HepG2 (cell line): ENCODE data around the gene NYNRIN. TPM values are rescaled to one million over a fixed set of nuclear protein-coding genes. Genes with fewer than 3 reads are reported as not detected.

Source experiments
- DPF2 ChIP-seq: sonication (generic); formaldehyde crosslinking; IDR thresholded peaks from 2 replicates; pipeline ENCODE4 v1.4.0; 2020; ENCODE audit warnings: mild to moderate bottlenecking, low read depth, missing genetic modification reagents, borderline replicate concordance
- FOXK2 ChIP-seq: fragments of 450-650 bp; IDR thresholded peaks from 2 replicates; pipeline ENCODE4 v1.6.1; 2016
- HNF4G ChIP-seq, 2 experiments: sonication (generic) in 1 of 2; formaldehyde crosslinking in 1 of 2; IDR thresholded peaks; 2 replicates each; pipeline versions ENCODE4 v1.4.0 to v1.6.1; 2011 to 2020; ENCODE audit warnings: borderline replicate concordance in 2 of 2, low read depth in 2 of 2, mild to moderate bottlenecking in 2 of 2, low read length in 1 of 2, missing genetic modification reagents in 1 of 2, moderate library complexity in 1 of 2
- HOXA3 ChIP-seq: sonication (generic); formaldehyde crosslinking; IDR thresholded peaks from 2 replicates; pipeline ENCODE4 v1.5.0; 2020; ENCODE audit warnings: missing genetic modification reagents
- MIER2 ChIP-seq: IDR thresholded peaks from 2 replicates; pipeline ENCODE4 v1.6.1; 2016; ENCODE audit warnings: missing biosample characterization, missing genetic modification reagents
- SAFB2 ChIP-seq: sonication (generic); formaldehyde crosslinking; IDR thresholded peaks from 2 replicates; pipeline ENCODE4 v1.5.1; 2020; ENCODE audit warnings: missing genetic modification reagents, low read depth, mild to moderate bottlenecking, borderline replicate concordance
- TGIF2 ChIP-seq: IDR thresholded peaks from 2 replicates; pipeline ENCODE4 v1.6.1; 2016; ENCODE audit warnings: control low read depth, missing compliant biosample characterization
- ZFP82 ChIP-seq: sonication (generic); formaldehyde crosslinking; IDR thresholded peaks from 2 replicates; pipeline ENCODE4 v1.5.1; 2020; ENCODE audit warnings: mild to moderate bottlenecking, missing genetic modification reagents, borderline replicate concordance
- ZKSCAN8 ChIP-seq: IDR thresholded peaks from 2 replicates; pipeline ENCODE4 v1.6.1; 2016; ENCODE audit warnings: borderline replicate concordance, missing genetic modification reagents, missing compliant biosample characterization
- ZNF331 ChIP-seq: sonication (generic); formaldehyde crosslinking; IDR thresholded peaks from 2 replicates; pipeline ENCODE4 v1.4.0; 2020; ENCODE audit warnings: missing genetic modification reagents
- ZNF589 ChIP-seq: sonication (generic); formaldehyde crosslinking; conservative IDR thresholded peaks from 2 replicates; pipeline ENCODE4 v1.8.0; 2022; ENCODE audit warnings: mild to moderate bottlenecking, moderate library complexity, missing genetic modification reagents
- ZNF652 ChIP-seq: IDR thresholded peaks from 2 replicates; pipeline ENCODE4 v1.6.1; 2016; ENCODE audit warnings: low read depth, borderline replicate concordance
- ZSCAN12 ChIP-seq: sonication (generic); formaldehyde crosslinking; IDR thresholded peaks from 2 replicates; pipeline ENCODE4 v1.9.0; 2021; ENCODE audit warnings: mild to moderate bottlenecking, missing genetic modification reagents
- polyA plus RNA-seq, 8 experiments: library from polyadenylated mRNA; depleted of rRNA in 3 of 8; stranded (reverse) in 7 of 8; unstranded in 1 of 8; fragments of >200 nt; fragmentation: Illumina TruSeq in 4 of 8; extraction: Trizol in 4 of 8; gene quantifications; 2 replicates each; pipeline versions ENCODE4 v1.2.1 to v1.2.3, GENCODE V29; 2011 to 2016; ENCODE audit warnings: low read depth in 4 of 8, missing spikeins in 1 of 8, mixed read lengths in 1 of 8; ENCODE audit not compliant: insufficient read depth in 1 of 8
- total RNA-seq, 5 experiments: library from RNA; depleted of rRNA; stranded (reverse); fragments of >200 nt; fragmentation: Illumina TruSeq; extraction: Trizol; gene quantifications; 2 replicates each; pipeline ENCODE4 v1.2.3, GENCODE V29; 2016; ENCODE audit warnings: low read depth in 1 of 5
- TF ChIP-seq, protein P1 (sequence below): sonication (generic); formaldehyde crosslinking; IDR thresholded peaks from 2 replicates; pipeline ENCODE4 v1.5.0; 2020; ENCODE audit warnings: mild to moderate bottlenecking, missing genetic modification reagents, borderline replicate concordance
- TF ChIP-seq, protein P2 (sequence below): fragments of 450-650 bp; IDR thresholded peaks from 2 replicates; pipeline ENCODE4 v1.6.1; 2017; ENCODE audit warnings: mild to moderate bottlenecking
- TF ChIP-seq, protein P3 (sequence below): fragments of 450-650 bp; IDR thresholded peaks from 2 replicates; pipeline ENCODE4 v1.6.1; 2017

Gene NYNRIN
- total and polyA plus RNA-seq, 2 of the 13 experiments (the other 11 are each of a cell fraction or from before 2014, with no cell fraction given) = 0.63 to 1.1 TPM

DNA sequence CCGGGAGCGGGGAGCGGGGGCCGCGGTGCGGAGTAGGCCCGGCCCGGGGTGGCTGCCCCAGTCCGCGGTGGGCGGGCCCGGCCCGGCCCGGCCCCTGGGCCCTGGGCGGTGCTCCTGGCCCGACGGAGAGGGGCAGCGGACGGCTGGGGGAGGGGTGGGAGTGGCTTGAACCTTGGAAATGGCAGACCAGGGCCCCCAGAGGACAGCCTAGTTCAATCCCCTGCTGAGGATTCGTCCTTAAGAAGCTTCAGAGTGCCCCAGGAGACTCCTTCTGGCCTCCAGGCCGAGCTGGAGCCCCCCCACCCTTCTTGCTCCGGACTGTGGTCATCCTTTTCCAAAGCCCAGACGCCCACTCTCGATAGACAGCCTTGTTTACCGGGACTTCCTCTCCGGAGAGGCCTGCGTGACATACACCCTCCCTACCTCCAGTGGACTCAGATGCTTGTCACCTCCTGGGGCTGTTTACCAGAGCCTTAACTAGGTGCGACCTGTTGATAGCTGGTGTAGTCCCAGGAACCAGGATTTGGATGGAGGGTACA is 31.4 kb downstream of the NYNRIN start (continued):
- TF ChIP-seq, protein P1, sequence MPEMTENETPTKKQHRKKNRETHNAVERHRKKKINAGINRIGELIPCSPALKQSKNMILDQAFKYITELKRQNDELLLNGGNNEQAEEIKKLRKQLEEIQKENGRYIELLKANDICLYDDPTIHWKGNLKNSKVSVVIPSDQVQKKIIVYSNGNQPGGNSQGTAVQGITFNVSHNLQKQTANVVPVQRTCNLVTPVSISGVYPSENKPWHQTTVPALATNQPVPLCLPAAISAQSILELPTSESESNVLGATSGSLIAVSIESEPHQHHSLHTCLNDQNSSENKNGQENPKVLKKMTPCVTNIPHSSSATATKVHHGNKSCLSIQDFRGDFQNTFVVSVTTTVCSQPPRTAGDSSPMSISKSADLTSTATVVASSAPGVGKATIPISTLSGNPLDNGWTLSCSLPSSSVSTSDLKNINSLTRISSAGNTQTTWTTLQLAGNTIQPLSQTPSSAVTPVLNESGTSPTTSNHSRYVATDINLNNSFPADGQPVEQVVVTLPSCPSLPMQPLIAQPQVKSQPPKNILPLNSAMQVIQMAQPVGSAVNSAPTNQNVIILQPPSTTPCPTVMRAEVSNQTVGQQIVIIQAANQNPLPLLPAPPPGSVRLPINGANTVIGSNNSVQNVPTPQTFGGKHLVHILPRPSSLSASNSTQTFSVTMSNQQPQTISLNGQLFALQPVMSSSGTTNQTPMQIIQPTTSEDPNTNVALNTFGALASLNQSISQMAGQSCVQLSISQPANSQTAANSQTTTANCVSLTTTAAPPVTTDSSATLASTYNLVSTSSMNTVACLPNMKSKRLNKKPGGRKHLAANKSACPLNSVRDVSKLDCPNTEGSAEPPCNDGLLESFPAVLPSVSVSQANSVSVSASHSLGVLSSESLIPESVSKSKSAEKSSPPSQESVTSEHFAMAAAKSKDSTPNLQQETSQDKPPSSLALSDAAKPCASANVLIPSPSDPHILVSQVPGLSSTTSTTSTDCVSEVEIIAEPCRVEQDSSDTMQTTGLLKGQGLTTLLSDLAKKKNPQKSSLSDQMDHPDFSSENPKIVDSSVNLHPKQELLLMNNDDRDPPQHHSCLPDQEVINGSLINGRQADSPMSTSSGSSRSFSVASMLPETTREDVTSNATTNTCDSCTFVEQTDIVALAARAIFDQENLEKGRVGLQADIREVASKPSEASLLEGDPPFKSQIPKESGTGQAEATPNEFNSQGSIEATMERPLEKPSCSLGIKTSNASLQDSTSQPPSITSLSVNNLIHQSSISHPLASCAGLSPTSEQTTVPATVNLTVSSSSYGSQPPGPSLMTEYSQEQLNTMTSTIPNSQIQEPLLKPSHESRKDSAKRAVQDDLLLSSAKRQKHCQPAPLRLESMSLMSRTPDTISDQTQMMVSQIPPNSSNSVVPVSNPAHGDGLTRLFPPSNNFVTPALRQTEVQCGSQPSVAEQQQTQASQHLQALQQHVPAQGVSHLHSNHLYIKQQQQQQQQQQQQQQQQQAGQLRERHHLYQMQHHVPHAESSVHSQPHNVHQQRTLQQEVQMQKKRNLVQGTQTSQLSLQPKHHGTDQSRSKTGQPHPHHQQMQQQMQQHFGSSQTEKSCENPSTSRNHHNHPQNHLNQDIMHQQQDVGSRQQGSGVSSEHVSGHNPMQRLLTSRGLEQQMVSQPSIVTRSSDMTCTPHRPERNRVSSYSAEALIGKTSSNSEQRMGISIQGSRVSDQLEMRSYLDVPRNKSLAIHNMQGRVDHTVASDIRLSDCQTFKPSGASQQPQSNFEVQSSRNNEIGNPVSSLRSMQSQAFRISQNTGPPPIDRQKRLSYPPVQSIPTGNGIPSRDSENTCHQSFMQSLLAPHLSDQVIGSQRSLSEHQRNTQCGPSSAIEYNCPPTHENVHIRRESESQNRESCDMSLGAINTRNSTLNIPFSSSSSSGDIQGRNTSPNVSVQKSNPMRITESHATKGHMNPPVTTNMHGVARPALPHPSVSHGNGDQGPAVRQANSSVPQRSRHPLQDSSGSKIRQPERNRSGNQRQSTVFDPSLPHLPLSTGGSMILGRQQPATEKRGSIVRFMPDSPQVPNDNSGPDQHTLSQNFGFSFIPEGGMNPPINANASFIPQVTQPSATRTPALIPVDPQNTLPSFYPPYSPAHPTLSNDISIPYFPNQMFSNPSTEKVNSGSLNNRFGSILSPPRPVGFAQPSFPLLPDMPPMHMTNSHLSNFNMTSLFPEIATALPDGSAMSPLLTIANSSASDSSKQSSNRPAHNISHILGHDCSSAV (CRISPR knock-in tag) = no peak; the same call in 1 of the 2 replicates
- no peak for TF ChIP-seq ZKSCAN8 (CRISPR knock-in tag)
- TF ChIP-seq DPF2 (CRISPR knock-in tag) = no peak
- 0 out of 2 replicates have a peak, but pooled peaks have one; percentile 8 for TF ChIP-seq ZNF589
- no peak for TF ChIP-seq MIER2
- TF ChIP-seq ZSCAN12 (CRISPR knock-in tag) = peak; percentile 67; the same call in 1 of the 2 replicates
- TF ChIP-seq ZFP82 (CRISPR knock-in tag) = no peak
- TF ChIP-seq ZNF331 (CRISPR knock-in tag) = 0 out of 2 replicates have a peak, but pooled peaks have one; percentile 2
- peak; percentile 54; the same call in 1 of the 2 replicates for TF ChIP-seq HNF4G (IDR thresholded peaks at IDR 0.05; ENCODE audit: borderline replicate concordance, low read depth, low read length)
- TF ChIP-seq HNF4G (CRISPR knock-in tag; IDR thresholded peaks at IDR 0.05; ENCODE audit: borderline replicate concordance, low read depth) = peak; percentile 17; the same call in 1 of the 2 replicates
- TF ChIP-seq, protein P2, sequence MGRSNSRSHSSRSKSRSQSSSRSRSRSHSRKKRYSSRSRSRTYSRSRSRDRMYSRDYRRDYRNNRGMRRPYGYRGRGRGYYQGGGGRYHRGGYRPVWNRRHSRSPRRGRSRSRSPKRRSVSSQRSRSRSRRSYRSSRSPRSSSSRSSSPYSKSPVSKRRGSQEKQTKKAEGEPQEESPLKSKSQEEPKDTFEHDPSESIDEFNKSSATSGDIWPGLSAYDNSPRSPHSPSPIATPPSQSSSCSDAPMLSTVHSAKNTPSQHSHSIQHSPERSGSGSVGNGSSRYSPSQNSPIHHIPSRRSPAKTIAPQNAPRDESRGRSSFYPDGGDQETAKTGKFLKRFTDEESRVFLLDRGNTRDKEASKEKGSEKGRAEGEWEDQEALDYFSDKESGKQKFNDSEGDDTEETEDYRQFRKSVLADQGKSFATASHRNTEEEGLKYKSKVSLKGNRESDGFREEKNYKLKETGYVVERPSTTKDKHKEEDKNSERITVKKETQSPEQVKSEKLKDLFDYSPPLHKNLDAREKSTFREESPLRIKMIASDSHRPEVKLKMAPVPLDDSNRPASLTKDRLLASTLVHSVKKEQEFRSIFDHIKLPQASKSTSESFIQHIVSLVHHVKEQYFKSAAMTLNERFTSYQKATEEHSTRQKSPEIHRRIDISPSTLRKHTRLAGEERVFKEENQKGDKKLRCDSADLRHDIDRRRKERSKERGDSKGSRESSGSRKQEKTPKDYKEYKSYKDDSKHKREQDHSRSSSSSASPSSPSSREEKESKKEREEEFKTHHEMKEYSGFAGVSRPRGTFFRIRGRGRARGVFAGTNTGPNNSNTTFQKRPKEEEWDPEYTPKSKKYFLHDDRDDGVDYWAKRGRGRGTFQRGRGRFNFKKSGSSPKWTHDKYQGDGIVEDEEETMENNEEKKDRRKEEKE = no peak
- 0 out of 2 replicates have a peak, but pooled peaks have one; percentile 42 for TF ChIP-seq HOXA3 (CRISPR knock-in tag)
- TF ChIP-seq ZNF652 (CRISPR knock-in tag) = peak; percentile 36; the same call in 1 of the 2 replicates
- peak; percentile 50; the same call in 1 of the 2 replicates for TF ChIP-seq FOXK2
- TF ChIP-seq, protein P3, sequence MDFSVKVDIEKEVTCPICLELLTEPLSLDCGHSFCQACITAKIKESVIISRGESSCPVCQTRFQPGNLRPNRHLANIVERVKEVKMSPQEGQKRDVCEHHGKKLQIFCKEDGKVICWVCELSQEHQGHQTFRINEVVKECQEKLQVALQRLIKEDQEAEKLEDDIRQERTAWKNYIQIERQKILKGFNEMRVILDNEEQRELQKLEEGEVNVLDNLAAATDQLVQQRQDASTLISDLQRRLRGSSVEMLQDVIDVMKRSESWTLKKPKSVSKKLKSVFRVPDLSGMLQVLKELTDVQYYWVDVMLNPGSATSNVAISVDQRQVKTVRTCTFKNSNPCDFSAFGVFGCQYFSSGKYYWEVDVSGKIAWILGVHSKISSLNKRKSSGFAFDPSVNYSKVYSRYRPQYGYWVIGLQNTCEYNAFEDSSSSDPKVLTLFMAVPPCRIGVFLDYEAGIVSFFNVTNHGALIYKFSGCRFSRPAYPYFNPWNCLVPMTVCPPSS = no peak
- 0 out of 2 replicates have a peak, but pooled peaks have one; percentile 6 for TF ChIP-seq TGIF2 (CRISPR knock-in tag)
- no peak; the same call in 1 of the 2 replicates for TF ChIP-seq SAFB2 (CRISPR knock-in tag)
